DMS79 treated with DMSO at 0.1 percent for 48 hours (cell line): Measurements from ENCODE around the gene RRBP1.
"Not testable (repeated sequence)": the region's sequence is repeated elsewhere in the genome, so short reads cannot be mapped to it uniquely, and the experiment has no call there.

Experiments
- DNase-seq: peaks from one replicate; lab custom pipeline; 2025; lab: John Stamatoyannopoulos, UW

Gene RRBP1

GRCh38 chr20:17709361-17710293, 27.6 kb upstream of the RRBP1 start:
- no peak for DNase-seq

DNA sequence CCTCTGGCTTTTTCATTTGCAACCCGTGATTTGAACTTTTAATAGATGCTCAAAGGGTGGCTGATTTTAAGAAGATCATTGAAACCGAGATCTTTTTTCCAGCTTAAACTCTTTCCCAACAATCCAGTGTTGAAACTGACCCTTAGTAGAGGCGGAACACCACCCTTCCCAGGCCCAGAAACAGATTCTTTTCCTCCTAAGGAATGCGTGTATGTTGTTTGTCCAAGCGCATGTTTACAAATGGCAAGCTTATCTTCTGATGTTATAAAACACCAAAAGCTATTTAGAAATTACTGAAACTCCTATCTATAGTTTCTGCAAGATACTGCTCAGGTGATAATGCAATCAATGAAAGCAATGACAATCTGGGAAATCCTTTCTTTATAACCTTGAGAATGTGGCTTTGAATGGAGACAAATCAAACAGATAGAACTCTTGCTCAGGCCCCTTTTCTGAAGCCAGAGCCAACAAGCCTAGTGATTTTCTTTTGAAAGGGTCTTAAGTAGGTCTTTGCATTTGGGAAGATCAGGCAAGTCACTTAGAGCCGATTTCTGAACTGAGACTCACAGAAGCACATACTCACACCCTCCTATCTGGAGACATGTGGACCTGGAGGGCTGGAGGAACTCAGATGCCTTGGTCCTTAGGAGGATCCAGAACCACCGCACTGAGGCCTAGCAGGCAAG, 26.8 kb upstream of the RRBP1 start:
- no peak for DNase-seq

DNA sequence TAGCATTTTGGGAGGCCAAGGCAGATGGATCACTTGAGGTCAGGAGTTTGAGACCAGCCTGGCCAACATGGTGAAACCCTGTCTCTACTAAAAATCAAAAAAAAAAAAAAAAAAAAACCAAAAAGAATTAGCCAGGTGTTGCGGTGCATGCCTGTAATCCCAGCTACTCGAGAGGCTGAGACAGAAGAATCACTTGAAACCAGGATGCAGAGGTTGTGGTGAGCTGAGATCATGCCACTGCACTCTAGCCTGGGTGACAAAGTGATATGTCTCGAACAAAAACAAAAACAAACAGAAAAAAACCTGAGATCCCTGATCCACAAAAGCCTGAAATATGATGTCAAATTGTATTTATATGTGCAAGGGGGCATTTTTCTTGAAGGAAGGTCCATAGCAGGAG, 25.9 kb upstream of the RRBP1 start:
- not testable (repeated sequence) for DNase-seq

GRCh38 chr20:17706632-17707031, 24.6 kb upstream of the RRBP1 start:
- no peak for DNase-seq

GRCh38 chr20:17705916-17706315, 23.9 kb upstream of the RRBP1 start:
- DNase-seq: no peak

DNA sequence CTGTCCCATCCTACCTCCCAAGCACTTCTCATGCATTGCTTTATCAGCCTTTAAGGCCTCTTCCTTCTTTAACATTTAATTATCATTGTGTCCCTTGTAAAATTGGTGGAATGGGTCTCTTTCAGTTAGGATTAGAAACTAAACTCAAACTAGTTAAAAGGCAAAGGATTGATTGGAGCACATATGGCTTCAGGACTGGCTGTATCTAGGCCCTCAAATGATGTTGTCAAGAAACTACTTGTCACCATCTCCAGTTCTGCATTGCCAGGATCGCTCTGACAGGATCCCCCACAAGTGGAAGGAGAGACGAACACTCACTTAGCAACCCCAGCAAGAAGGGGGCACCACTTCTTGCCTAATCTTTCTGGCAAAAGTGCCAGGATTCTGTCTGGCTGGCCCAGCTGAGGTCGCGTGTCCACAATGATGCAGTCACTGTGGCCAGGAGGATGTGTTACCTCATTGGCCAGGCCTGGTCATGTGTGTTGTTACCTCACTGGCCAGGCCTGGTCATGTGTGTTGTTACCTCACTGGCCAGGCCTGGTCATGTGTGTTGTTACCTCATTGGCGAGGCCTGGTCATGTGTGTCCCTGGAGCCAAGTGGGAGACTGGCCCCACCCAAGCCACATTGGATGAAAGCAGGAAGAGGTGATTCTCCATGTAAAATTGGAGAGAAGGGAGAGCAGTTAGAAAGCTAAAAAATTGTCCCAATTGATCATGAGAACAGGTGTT, 22.7 kb upstream of the RRBP1 start:
- no peak for DNase-seq

DNA sequence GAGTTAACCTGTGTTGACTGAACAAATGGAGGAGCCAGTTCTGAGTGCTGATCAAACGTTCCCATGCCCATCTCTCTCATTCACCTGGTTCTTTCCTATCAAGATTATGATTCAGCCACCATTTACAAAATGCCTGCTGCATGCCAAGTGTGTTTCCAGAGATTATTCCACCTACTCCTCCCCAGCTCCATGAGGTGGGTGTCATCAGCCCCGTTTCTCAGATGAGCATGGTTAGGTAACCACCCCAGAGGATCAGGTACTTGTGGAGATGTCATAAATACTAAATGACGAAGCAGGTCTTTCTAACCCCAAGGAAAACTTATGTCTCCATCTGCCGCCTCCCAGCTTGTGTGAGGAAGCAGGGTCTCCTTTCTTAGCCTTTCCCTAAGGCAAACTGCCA, 19.8 kb upstream of the RRBP1 start:
- DNase-seq: no peak

DNA sequence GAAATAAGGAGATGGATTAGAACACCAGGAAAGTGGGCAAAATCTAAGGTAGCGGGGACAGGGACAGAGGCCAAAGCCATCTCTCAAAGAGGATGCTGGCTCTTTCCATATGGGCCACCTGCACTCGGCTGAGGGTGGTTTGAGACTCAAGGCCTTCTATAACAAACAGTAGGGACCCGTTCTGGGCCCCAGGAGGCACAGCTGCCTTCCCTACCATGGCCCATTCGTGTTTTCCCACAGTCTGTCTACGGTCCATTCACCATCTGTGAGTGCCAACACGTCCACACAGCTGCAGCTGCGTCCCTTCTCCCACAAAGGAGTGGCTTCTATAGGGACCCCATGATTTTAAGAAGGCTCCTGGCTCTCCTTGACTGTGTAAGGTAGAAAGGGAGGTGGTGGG, 18.6 kb upstream of the RRBP1 start:
- DNase-seq: no peak

- DNase-seq: no peak
These were observed 17.9 kb upstream of the RRBP1 start, which contains the start of gene BANF2 for GRCh38 chr20:17699931-17700351. Gene BANF2 (plus strand): TSS chr20:17699966. CDS start chr20:17725026, 25,060 bp downstream.

DNA sequence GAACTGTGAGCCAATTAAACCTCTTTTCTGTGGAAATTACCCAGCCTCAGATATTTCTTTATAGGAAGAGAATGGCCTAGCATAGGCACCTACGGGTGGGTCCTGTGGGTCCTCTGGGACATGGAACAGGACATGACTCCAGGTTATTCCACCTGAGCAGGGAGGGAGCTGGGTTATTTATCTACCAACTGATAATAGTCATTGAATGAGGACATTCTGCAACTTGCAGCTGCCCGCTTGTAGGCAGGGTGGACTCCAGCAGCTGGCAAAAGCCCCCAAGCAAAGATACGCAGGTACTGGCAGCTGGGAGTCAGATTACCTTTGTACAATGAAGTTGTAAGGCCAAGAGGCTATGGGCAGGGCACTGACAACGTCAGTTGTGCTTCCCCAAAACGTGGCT, 16.3 kb upstream of the RRBP1 start:
- DNase-seq: no peak

- no peak for DNase-seq
These were observed 15.1 kb upstream of the RRBP1 start for GRCh38 chr20:17697171-17697570.

GRCh38 chr20:17696287-17696686, 14.2 kb upstream of the RRBP1 start:
- no peak for DNase-seq

DNA sequence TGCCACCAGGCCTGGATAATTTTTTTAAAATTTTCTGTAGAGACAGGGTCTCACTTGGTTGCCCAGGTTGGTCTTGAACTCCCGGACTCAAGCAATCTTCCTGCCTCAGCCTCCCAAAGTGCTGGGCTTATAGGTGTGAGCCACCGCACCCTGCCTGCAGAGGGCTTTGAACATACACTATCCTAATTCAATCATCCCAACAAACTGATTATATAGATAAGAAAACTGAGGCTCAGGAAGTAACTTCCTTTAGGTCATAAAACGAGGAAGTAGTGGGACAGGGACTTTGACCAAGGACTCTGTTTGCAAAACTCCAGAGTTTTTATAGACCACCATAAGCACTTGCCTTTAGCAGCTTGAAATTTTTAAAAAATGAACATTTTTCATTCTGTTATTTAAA, 12.7 kb upstream of the RRBP1 start:
- no peak for DNase-seq

DNA sequence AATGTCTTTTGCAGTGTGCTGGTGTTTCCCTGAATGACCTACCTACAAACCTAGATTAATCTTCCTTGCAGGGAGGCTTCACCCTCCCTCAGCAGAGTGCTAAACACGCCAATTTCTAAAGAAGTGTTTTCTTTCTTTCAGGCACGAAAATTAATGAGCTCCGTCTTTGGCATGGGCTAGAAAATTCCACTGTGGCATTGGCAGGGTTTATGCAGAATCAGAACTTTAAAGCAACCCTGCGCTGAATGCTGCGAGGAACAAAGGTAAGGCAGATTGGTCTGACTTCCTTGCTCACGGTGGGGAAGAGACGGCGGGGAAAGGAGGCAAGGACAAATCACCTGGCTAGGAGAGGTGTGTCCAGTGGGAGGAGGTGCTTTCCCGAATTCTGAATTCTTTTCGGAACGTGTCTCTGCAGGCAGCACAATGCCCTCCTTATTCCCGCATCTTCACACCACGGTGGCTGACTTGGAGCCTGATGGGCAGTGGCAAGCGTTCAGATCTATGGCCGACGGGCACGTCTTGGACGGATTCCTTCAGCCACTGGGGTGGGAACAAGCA, 11.5 kb upstream of the RRBP1 start:
- DNase-seq: no peak

DNA sequence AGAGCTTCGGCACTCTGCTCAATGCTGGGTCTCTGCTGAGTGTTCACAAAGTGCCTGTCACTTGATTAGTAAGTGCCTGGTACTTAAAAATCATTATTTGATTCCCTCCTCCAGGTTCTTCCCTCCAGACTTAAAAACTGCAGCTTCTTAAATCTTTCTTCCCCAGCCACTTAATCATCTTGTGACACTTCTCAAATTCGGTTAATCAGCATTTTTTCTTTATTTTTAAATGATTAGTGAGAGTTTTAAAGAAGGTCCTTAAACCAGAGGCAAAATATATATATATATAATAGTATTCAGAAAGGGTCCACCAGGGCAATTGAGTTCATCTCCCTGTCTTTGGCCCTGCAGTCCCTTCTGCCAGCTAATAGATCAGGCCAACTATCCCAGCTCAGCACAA, 9.7 kb upstream of the RRBP1 start:
- no peak for DNase-seq

- DNase-seq: no peak
These were observed 8.1 kb upstream of the RRBP1 start for GRCh38 chr20:17690144-17690543.

- no peak for DNase-seq
These were observed 6.9 kb upstream of the RRBP1 start for GRCh38 chr20:17688965-17689364.

DNA sequence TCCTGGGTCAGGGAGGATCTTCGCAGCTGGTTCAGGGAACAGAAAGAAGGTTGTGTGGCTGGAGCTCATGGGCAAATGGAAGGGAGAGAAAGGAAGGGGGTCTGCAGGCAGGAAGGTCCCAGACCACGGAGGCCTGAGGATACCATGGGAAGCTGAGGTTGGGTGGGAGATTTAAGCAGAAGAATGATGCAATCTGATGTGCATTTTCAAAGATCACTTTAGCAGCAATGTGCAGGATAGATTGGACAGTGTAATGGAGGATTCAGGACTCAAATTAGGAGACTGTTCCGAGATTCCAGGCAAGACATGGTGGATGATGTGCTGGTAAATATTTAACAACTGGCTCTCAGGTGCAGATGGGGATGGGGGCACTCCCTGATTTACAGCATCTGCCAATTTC, 5.8 kb upstream of the RRBP1 start:
- DNase-seq: no peak

- no peak for DNase-seq
These were observed 3.1 kb upstream of the RRBP1 start for GRCh38 chr20:17685168-17685567.

- no peak for DNase-seq
These were observed 2.2 kb upstream of the RRBP1 start for GRCh38 chr20:17684077-17684888.
